ENCODE data around the gene TRIM26.

The TRIM26 gene

GRCh38 chr6:30158475-30159040, 54.6 kb downstream of the TRIM26 start:
- in situ Hi-C loops (cut with MboI; ENCODE audit: low sequenced_read_pairs, unreplicated experiment), result no loop called here
- no peak for DNase-seq (ENCODE audit: low spot score)
- TF ChIP-seq CTCF (IDR thresholded peaks at IDR 0.05; ENCODE audit: borderline replicate concordance, control extremely low read depth, extremely low read depth, insufficient read depth, missing control alignments), result no peak

- in situ Hi-C loops (cut with MboI; ENCODE audit: low sequenced_read_pairs, unreplicated experiment), result no loop called here
- DNase-seq (ENCODE audit: low spot score), result no peak
- no peak for TF ChIP-seq CTCF (IDR thresholded peaks at IDR 0.05; ENCODE audit: borderline replicate concordance, control extremely low read depth, extremely low read depth, insufficient read depth, missing control alignments)
Measured at GRCh38 chr6:30157999-30158398, 55.2 kb downstream of the TRIM26 start.

GRCh38 chr6:30157581-30157980, 55.6 kb downstream of the TRIM26 start:
- TF ChIP-seq CTCF (IDR thresholded peaks at IDR 0.05; ENCODE audit: borderline replicate concordance, control extremely low read depth, extremely low read depth, insufficient read depth, missing control alignments), result no peak
- in situ Hi-C loops (cut with MboI; ENCODE audit: low sequenced_read_pairs, unreplicated experiment), result no loop called here

GRCh38 chr6:30156774-30157173, 56.4 kb downstream of the TRIM26 start:
- no peak for TF ChIP-seq CTCF (IDR thresholded peaks at IDR 0.05; ENCODE audit: borderline replicate concordance, control extremely low read depth, extremely low read depth, insufficient read depth, missing control alignments)
- in situ Hi-C loops (cut with MboI; ENCODE audit: low sequenced_read_pairs, unreplicated experiment), result no loop called here
- no peak for DNase-seq (ENCODE audit: low spot score)

More at GRCh38 chr6:30157581-30157980, 55.6 kb downstream of the TRIM26 start:
- DNase-seq (ENCODE audit: low spot score), result no peak

GRCh38 chr6:30156262-30156599, 57.0 kb downstream of the TRIM26 start:
- in situ Hi-C loops (cut with MboI; ENCODE audit: low sequenced_read_pairs, unreplicated experiment), result no loop called here
- DNase-seq (ENCODE audit: low spot score), result no peak
- no peak for TF ChIP-seq CTCF (IDR thresholded peaks at IDR 0.05; ENCODE audit: borderline replicate concordance, control extremely low read depth, extremely low read depth, insufficient read depth, missing control alignments)

- in situ Hi-C loops (cut with MboI; ENCODE audit: low sequenced_read_pairs, unreplicated experiment), result no loop called here
- no peak for DNase-seq (ENCODE audit: low spot score)
- TF ChIP-seq CTCF (IDR thresholded peaks at IDR 0.05; ENCODE audit: borderline replicate concordance, control extremely low read depth, extremely low read depth, insufficient read depth, missing control alignments), result no peak
Measured at GRCh38 chr6:30155520-30156261, 57.5 kb downstream of the TRIM26 start.
